ENCODE data around the gene UFC1. TPM values are rescaled to one million over a fixed set of nuclear protein-coding genes. Genes with fewer than 3 reads are reported as not detected.
"Not testable (repeated sequence)": the region's sequence is repeated elsewhere in the genome, so short reads cannot be mapped to it uniquely, and the experiment has no call there.

UFC1 gene
- 100 to 1,000 TPM in 1 of 2 donors, 10 to 100 TPM in 1; 95.8 to 239 TPM for total RNA-seq

- ATAC-seq = peak; percentile 95 to 96
- Mint-ChIP-seq H3K27ac (peak within 1 kb of the TSS; percentile 99 to 100), H3K9me3 (no peaks in the 10 kb centered on the region), H3K36me3 (peaks cover 15 to 31% of the 10 kb centered on the region in 2 donors)
- DNase-seq (ENCODE audit: low spot score in 2 of 2) = peak; percentile 76 to 83
These were observed at the start of gene UFC1 for GRCh38 chr1:161153682-161154337. Gene UFC1, plus strand, starts transcription at chr1:161153978. Its CDS starts 20 bp downstream, at chr1:161153998.

- ATAC-seq (no peak), DNase-seq (ENCODE audit: low spot score in 2 of 2) (no peak)
- peaks cover 17 to 20% of the 10 kb centered on the region in 2 donors for H3K36me3 Mint-ChIP-seq
- peak overlapping the region in 1 of 2 donors; percentile 24 for H3K27ac Mint-ChIP-seq
- peaks cover 0 to 5% of the 10 kb centered on the region in 2 donors for H3K9me3 Mint-ChIP-seq
These were observed 47.3 kb upstream of the UFC1 start for GRCh38 chr1:161106431-161106830.

- H3K27ac Mint-ChIP-seq = peak overlapping the region in 1 of 2 donors; percentile 50
- H3K36me3 Mint-ChIP-seq = peaks cover 15 to 29% of the 10 kb centered on the region in 2 donors
- DNase-seq (ENCODE audit: low spot score in 2 of 2) (no peak), ATAC-seq (no peak)
- peaks cover 0 to 5% of the 10 kb centered on the region in 2 donors for H3K9me3 Mint-ChIP-seq
These were observed 42.7 kb upstream of the UFC1 start for GRCh38 chr1:161111117-161111516.

GRCh38 chr1:161111527-161111926 lies 42.3 kb upstream of the UFC1 start:
- ATAC-seq (no peak), DNase-seq (ENCODE audit: low spot score in 2 of 2) (no peak)
- Mint-ChIP-seq H3K27ac (peak overlapping the region in 1 of 2 donors; percentile 50), H3K36me3 (peaks cover 10 to 29% of the 10 kb centered on the region in 2 donors), H3K9me3 (peaks cover 0 to under 1% of the 10 kb centered on the region in 2 donors)

GRCh38 chr1:161113915-161114314 lies 39.9 kb upstream of the UFC1 start:
- peak overlapping the region; percentile 44 to 99 for H3K27ac Mint-ChIP-seq
- peaks cover 23 to 37% of the 10 kb centered on the region in 2 donors for H3K36me3 Mint-ChIP-seq
- ATAC-seq (no peak), DNase-seq (ENCODE audit: low spot score in 2 of 2) (no peak)
- no peaks in the 10 kb centered on the region for H3K9me3 Mint-ChIP-seq

- ATAC-seq = no peak
- Mint-ChIP-seq H3K9me3 (no peaks in the 10 kb centered on the region), H3K27ac (peak overlapping the region; percentile 70 to 99), H3K36me3 (peaks cover 27 to 36% of the 10 kb centered on the region in 2 donors)
- no peak for DNase-seq (ENCODE audit: low spot score in 2 of 2)
These were observed 39.2 kb upstream of the UFC1 start for GRCh38 chr1:161114556-161114955.

- peaks cover 34 to 41% of the 10 kb centered on the region in 2 donors for H3K36me3 Mint-ChIP-seq
These were observed 38.6 kb upstream of the UFC1 start for GRCh38 chr1:161115132-161115711.

GRCh38 chr1:161115961-161116360 lies 37.8 kb upstream of the UFC1 start:
- Mint-ChIP-seq H3K27ac (peak overlapping the region; percentile 70 to 99), H3K36me3 (peaks cover 39 to 44% of the 10 kb centered on the region in 2 donors)
- ATAC-seq; H3K9me3 Mint-ChIP-seq; DNase-seq (ENCODE audit: low spot score in 2 of 2): not testable (repeated sequence)

More at GRCh38 chr1:161115132-161115711, 38.6 kb upstream of the UFC1 start:
- ATAC-seq = peak; percentile 75 to 80
- H3K27ac Mint-ChIP-seq = peak overlapping the region; percentile 70 to 99
- H3K9me3 Mint-ChIP-seq = no peaks in the 10 kb centered on the region
- DNase-seq (ENCODE audit: low spot score in 2 of 2) = peak; percentile 51 to 75

- peak; percentile 85 to 89 for DNase-seq (ENCODE audit: low spot score in 2 of 2)
- Mint-ChIP-seq H3K9me3 (no peaks in the 10 kb centered on the region), H3K27ac (peak within 1 kb of the TSS; percentile 98 to 99), H3K36me3 (peaks cover 46 to 51% of the 10 kb centered on the region in 2 donors)
- peak; percentile 63 to 73 for ATAC-seq
These were observed 35.8 kb upstream of the UFC1 start, which contains the start of the genes NIT1 and PFDN2 for GRCh38 chr1:161117759-161118581. Gene NIT1, plus strand, starts transcription at chr1:161118105. Its CDS starts 72 bp downstream, at chr1:161118177. Gene PFDN2, minus strand, starts transcription at chr1:161118037. Its CDS starts 11 bp downstream, at chr1:161118026.

GRCh38 chr1:161119092-161119903 lies 34.5 kb upstream of the UFC1 start:
- H3K27ac Mint-ChIP-seq = peak overlapping the region; percentile 98 to 99

GRCh38 chr1:161121042-161121650 lies 32.6 kb upstream of the UFC1 start:
- H3K27ac Mint-ChIP-seq = peak overlapping the region; percentile 90 to 99

More at GRCh38 chr1:161119092-161119903, 34.5 kb upstream of the UFC1 start:
- H3K9me3 Mint-ChIP-seq = no peaks in the 10 kb centered on the region
- ATAC-seq = peak; percentile 58 to 59
- H3K36me3 Mint-ChIP-seq = peaks cover 44 to 49% of the 10 kb centered on the region in 2 donors
- peak; percentile 53 to 74 for DNase-seq (ENCODE audit: low spot score in 2 of 2)

GRCh38 chr1:161121834-161122233 lies 31.9 kb upstream of the UFC1 start:
- no peak for ATAC-seq
- peak overlapping the region; percentile 90 to 99 for H3K27ac Mint-ChIP-seq
- H3K36me3 Mint-ChIP-seq = peaks cover 41 to 56% of the 10 kb centered on the region in 2 donors
- no peaks in the 10 kb centered on the region for H3K9me3 Mint-ChIP-seq
- no peak for DNase-seq (ENCODE audit: low spot score in 2 of 2)

More at GRCh38 chr1:161121042-161121650, 32.6 kb upstream of the UFC1 start:
- no peaks in the 10 kb centered on the region for H3K9me3 Mint-ChIP-seq
- no peak for ATAC-seq
- DNase-seq (ENCODE audit: low spot score in 2 of 2) = no peak
- H3K36me3 Mint-ChIP-seq = peaks cover 41 to 52% of the 10 kb centered on the region in 2 donors

GRCh38 chr1:161122967-161123366 lies 30.8 kb upstream of the UFC1 start:
- no peaks in the 10 kb centered on the region for H3K9me3 Mint-ChIP-seq
- DNase-seq (ENCODE audit: low spot score in 2 of 2) = no peak
- H3K36me3 Mint-ChIP-seq = peaks cover 38 to 57% of the 10 kb centered on the region in 2 donors
- ATAC-seq = no peak
- peak overlapping the region in 1 of 2 donors; percentile 6 for H3K27ac Mint-ChIP-seq

GRCh38 chr1:161127649-161128048 lies 26.1 kb upstream of the UFC1 start:
- Mint-ChIP-seq H3K27ac (peak overlapping the region; percentile 8 to 24), H3K36me3 (peaks cover 17 to 40% of the 10 kb centered on the region in 2 donors), H3K9me3 (no peaks in the 10 kb centered on the region)
- ATAC-seq = no peak
- DNase-seq (ENCODE audit: low spot score in 2 of 2) = no peak

Data from activated naive CD4-positive, alpha-beta T cell treated with anti-CD3 and anti-CD28 coated beads, Interleukin-2, amount 50 U/mL, for 72 hours (primary cell).